ENCODE data around the gene PCYOX1L. TPM values are rescaled to one million over a fixed set of nuclear protein-coding genes. Genes with fewer than 3 reads are reported as not detected.

The PCYOX1L gene
- total RNA-seq, 1 experiment from 2014 or later = 15.3 TPM

- H3K4ac ChIP-seq (ENCODE audit: low read depth, low read length) = no peak overlapping the region
- H3K9ac ChIP-seq (ENCODE audit: extremely low read depth, insufficient read length, low read length) = no peak overlapping the region
Measured at GRCh38 chr5:149391524-149391923, 33.7 kb downstream of the PCYOX1L start.

More at GRCh38 chr5:149391524-149391923, 33.7 kb downstream of the PCYOX1L start:
- no peak for TF ChIP-seq CTCF (conservative IDR thresholded peaks at IDR 0.05)
- Histone ChIP-seq H3T11ph (ENCODE audit: low read length) (no peak overlapping the region), H3K23ac (ENCODE audit: insufficient read length, low read depth, low read length) (no peak overlapping the region), H3K56ac (ENCODE audit: insufficient read length, low read depth, low read length) (no peak overlapping the region), H4K20me1 (ENCODE audit: control insufficient read depth, insufficient read depth, insufficient read length) (no peaks in the 10 kb centered on the region), H2BK5ac (ENCODE audit: insufficient read length, low read length) (no peak overlapping the region), H3K18ac (ENCODE audit: insufficient read length, low read depth, low read length) (no peak overlapping the region), H2BK20ac (ENCODE audit: low read depth, low read length, poor library complexity, severe bottlenecking) (no peak overlapping the region), H4K8ac (replicated peaks; ENCODE audit: insufficient read length, low read depth, low read length) (no peak overlapping the region), H3K9me3 (ENCODE audit: control insufficient read depth, low read depth, low read length) (no peaks in the 10 kb centered on the region), H2BK12ac (ENCODE audit: insufficient read length, low read depth, low read length) (no peak overlapping the region), H3K14ac (ENCODE audit: insufficient read depth, low read length) (no peak overlapping the region), H4K5ac (ENCODE audit: insufficient read length, low read depth, low read length) (no peak overlapping the region), H3K4me2 (ENCODE audit: insufficient read depth, insufficient read length, low read length) (no peak overlapping the region), H3K4me1 (ENCODE audit: insufficient read depth, low read length) (no peaks in the 10 kb centered on the region), H3K23me2 (ENCODE audit: insufficient read length, low read depth, low read length, poor library complexity, severe bottlenecking) (no peaks in the 10 kb centered on the region), H2AFZ (ENCODE audit: low read length) (no peak overlapping the region), H2BK15ac (ENCODE audit: low read depth, low read length) (no peak overlapping the region), H4K91ac (ENCODE audit: insufficient read length, low read depth, low read length) (no peak overlapping the region), H3K27ac (ENCODE audit: insufficient read length, low read depth, low read length) (no peak overlapping the region), H2AK5ac (ENCODE audit: insufficient read length, low read length) (no peak overlapping the region), H3K79me2 (ENCODE audit: insufficient read depth, low read length) (no peaks in the 10 kb centered on the region), H2BK120ac (ENCODE audit: low read depth, low read length, poor library complexity, severe bottlenecking) (no peak overlapping the region), H3K79me1 (ENCODE audit: insufficient read depth, low read depth, low read length, poor library complexity, severe bottlenecking) (no peaks in the 10 kb centered on the region), H3K27me3 (ENCODE audit: insufficient read depth, low read length) (no peaks in the 10 kb centered on the region)
- no peaks in the 10 kb centered on the region; a peak in 1 of 7 replicates for H3K36me3 Mint-ChIP-seq (ENCODE audit: insufficient read depth in 1 of 3, low read depth in 3 of 3)
- no peak for DNase-seq
- no peak overlapping the region for H3K27ac Mint-ChIP-seq
- no peak overlapping the region for H3K4me3 Mint-ChIP-seq
- H3K9me3 Mint-ChIP-seq = no peaks in the 10 kb centered on the region
- no peaks in the 10 kb centered on the region; the same call in 1 of the 2 replicates for H3K27me3 Mint-ChIP-seq (ENCODE audit: low read depth)
- H3K4me1 Mint-ChIP-seq = no peaks in the 10 kb centered on the region
- WGBS (ENCODE audit: extremely low coverage, insufficient read length, low lambda C conversion rate) = no CpG with 5 or more reads among the region's 6 CpGs

Data from H9 (cell line).